ENCODE data around the gene ZNF280A.
A peak's percentile ranks its signal among the peaks of the same experiment; 100 is the strongest.
"Not testable (repeated sequence)": the region's sequence is repeated elsewhere in the genome, so short reads cannot be mapped to it uniquely, and the experiment has no call there.

Gene ZNF280A

GRCh38 chr22:22507743-22508273 is 12.3 kb downstream of the ZNF280A start:
- DNase-seq (ENCODE audit: low read depth), result no peak
- in situ Hi-C loops (cut with HindIII; ENCODE audit: low sequenced_read_pairs), result no loop called here
- no peak for TF ChIP-seq CTCF (IDR thresholded peaks at IDR 0.05; ENCODE audit: low read depth, low read length, missing control alignments)
- peak overlapping the region; percentile 83 for H3K4me3 ChIP-seq (ENCODE audit: low read depth, low read length)

- no peak overlapping the region for H3K4me3 ChIP-seq (ENCODE audit: low read depth, low read length)
- TF ChIP-seq CTCF (IDR thresholded peaks at IDR 0.05; ENCODE audit: low read depth, low read length, missing control alignments), result no peak
- in situ Hi-C loops (cut with HindIII; ENCODE audit: low sequenced_read_pairs), result no loop called here
- no peak for DNase-seq (ENCODE audit: low read depth)
Observed at GRCh38 chr22:22506736-22507135, 13.3 kb downstream of the ZNF280A start.

- TF ChIP-seq CTCF (IDR thresholded peaks at IDR 0.05; ENCODE audit: low read depth, low read length, missing control alignments), result no peak
- DNase-seq (ENCODE audit: low read depth), result no peak
- in situ Hi-C loops (cut with HindIII; ENCODE audit: low sequenced_read_pairs), result no loop called here
- H3K4me3 ChIP-seq (ENCODE audit: low read depth, low read length), result no peak overlapping the region
Observed at GRCh38 chr22:22498267-22498666, 21.8 kb downstream of the ZNF280A start.

GRCh38 chr22:22491589-22491988 is 28.5 kb downstream of the ZNF280A start:
- H3K4me3 ChIP-seq (ENCODE audit: low read depth, low read length); in situ Hi-C loops (cut with HindIII; ENCODE audit: low sequenced_read_pairs): not testable (repeated sequence)

GRCh38 chr22:22488736-22489135 is 31.3 kb downstream of the ZNF280A start:
- no peak overlapping the region for H3K4me3 ChIP-seq (ENCODE audit: low read depth, low read length)
- TF ChIP-seq CTCF (IDR thresholded peaks at IDR 0.05; ENCODE audit: low read depth, low read length, missing control alignments), result no peak
- in situ Hi-C loops (cut with HindIII; ENCODE audit: low sequenced_read_pairs), result no loop called here
- no peak for DNase-seq (ENCODE audit: low read depth)

More at GRCh38 chr22:22491589-22491988, 28.5 kb downstream of the ZNF280A start:
- DNase-seq (ENCODE audit: low read depth), result not testable (repeated sequence)

- in situ Hi-C loops (cut with HindIII; ENCODE audit: low sequenced_read_pairs), result no loop called here
- no peak for TF ChIP-seq CTCF (IDR thresholded peaks at IDR 0.05; ENCODE audit: low read depth, low read length, missing control alignments)
- H3K4me3 ChIP-seq (ENCODE audit: low read depth, low read length), result no peak overlapping the region
- no peak for DNase-seq (ENCODE audit: low read depth)
Observed at GRCh38 chr22:22487869-22488597, 32.0 kb downstream of the ZNF280A start.

GRCh38 chr22:22487059-22487458 is 33.0 kb downstream of the ZNF280A start:
- H3K4me3 ChIP-seq (ENCODE audit: low read depth, low read length), result no peak overlapping the region
- TF ChIP-seq CTCF (IDR thresholded peaks at IDR 0.05; ENCODE audit: low read depth, low read length, missing control alignments), result no peak
- in situ Hi-C loops (cut with HindIII; ENCODE audit: low sequenced_read_pairs), result no loop called here
- no peak for DNase-seq (ENCODE audit: low read depth)
